IMR-90 (cell line): ENCODE measurements around the gene FOXO1. TPM values are rescaled to one million over a fixed set of nuclear protein-coding genes. Genes with fewer than 3 reads are reported as not detected.

Experiments used
- ATAC-seq: fragments of 200-7000 bp; cut with Tn5 transposase; 2 replicates; pipeline ENCODE4 v1.9.1; 2020; ENCODE audit warnings: low read depth, mild to moderate bottlenecking, moderate library complexity
- BruUV-seq: library from RNA; stranded (reverse); fragments of 400-500 nt; replicated peaks from 2 replicates; lab custom pipeline; 2021; lab: Mats Ljungman, UMichigan
- CTCF ChIA-PET: fragments of 300-600 bp; formaldehyde crosslinking; extraction: SDS; loops from one replicate; lab custom pipeline; 2021; ENCODE audit warnings: antibody characterized with exemption; lab: Yijun Ruan, JAX
- POLR2A ChIA-PET: fragments of 300-600 bp; sonication (Branson Sonifier 250); formaldehyde crosslinking; loops from one replicate; lab custom pipeline; 2022; ENCODE audit warnings: antibody characterized with exemption; ENCODE audit not compliant: unreplicated experiment; lab: Charles Lee
- DNase-seq: peaks from one replicate; pipeline ENCODE4 v3.0.0; 2013
- H2AFZ ChIP-seq: replicated peaks from 2 replicates; pipeline ENCODE3; 2013; ENCODE audit warnings: low read length, mild to moderate bottlenecking; ENCODE audit not compliant: poor library complexity
- H2AK5ac ChIP-seq: 2 replicates; pipeline ENCODE4 v1.6.1; 2013; ENCODE audit warnings: low read depth, low read length, inconsistent platforms
- H2AK9ac ChIP-seq: replicated peaks from 2 replicates; pipeline ENCODE3; 2013; ENCODE audit warnings: mild to moderate bottlenecking, low read depth, low read length, moderate library complexity; ENCODE audit not compliant: poor library complexity
- H2BK120ac ChIP-seq: 2 replicates; pipeline ENCODE4 v1.6.1; 2013; ENCODE audit warnings: low read depth, low read length, inconsistent platforms
- H2BK15ac ChIP-seq: 3 replicates; pipeline ENCODE4 v1.6.1; 2013; ENCODE audit warnings: low read depth, low read length, inconsistent platforms
- H2BK20ac ChIP-seq: 2 replicates; pipeline ENCODE4 v1.6.1; 2013; ENCODE audit warnings: low read depth, mild to moderate bottlenecking, inconsistent platforms, low read length, moderate library complexity
- H2BK5ac ChIP-seq: 2 replicates; pipeline ENCODE4 v1.6.1; 2013; ENCODE audit warnings: mild to moderate bottlenecking, low read depth, low read length, inconsistent platforms; ENCODE audit not compliant: poor library complexity, severe bottlenecking
- H3K14ac ChIP-seq: replicated peaks from 2 replicates; pipeline ENCODE4 v1.6.1; 2013; ENCODE audit warnings: low read depth, low read length, inconsistent platforms
- H3K18ac ChIP-seq: 2 replicates; pipeline ENCODE4 v1.6.1; 2013; ENCODE audit warnings: low read depth, low read length, control low read depth
- H3K23ac ChIP-seq: 2 replicates; pipeline ENCODE4 v1.6.1; 2013; ENCODE audit warnings: low read depth, low read length, inconsistent platforms
- H3K27ac ChIP-seq: 2 replicates; pipeline ENCODE4 v1.5.1; 2013; ENCODE audit warnings: mild to moderate bottlenecking, control low read depth, low read length; ENCODE audit not compliant: insufficient read depth
- H3K27me3 ChIP-seq: 2 replicates; pipeline ENCODE4 v1.6.1; 2013; ENCODE audit warnings: low read length; ENCODE audit not compliant: control insufficient read depth, insufficient read depth
- H3K36me3 ChIP-seq: 2 replicates; pipeline ENCODE4 v1.6.1; 2013; ENCODE audit warnings: low read length, mixed read lengths; ENCODE audit not compliant: control insufficient read depth, insufficient read depth
- H3K4ac ChIP-seq: 2 replicates; pipeline ENCODE4 v1.6.1; 2013; ENCODE audit warnings: low read depth, low read length, inconsistent platforms
- H3K4me1 ChIP-seq: 2 replicates; pipeline ENCODE4 v1.6.1; 2013; ENCODE audit warnings: low read length, mixed read lengths; ENCODE audit not compliant: control insufficient read depth, insufficient read depth
- H3K4me2 ChIP-seq: 2 replicates; pipeline ENCODE4 v1.6.1; 2013; ENCODE audit warnings: low read depth, mild to moderate bottlenecking, control low read depth, low read length, moderate library complexity
- H3K4me3 ChIP-seq: 2 replicates; pipeline ENCODE4 v1.5.1; 2013; ENCODE audit warnings: low read depth, mild to moderate bottlenecking, control low read depth, low read length, moderate library complexity; ENCODE audit not compliant: insufficient read depth
- H3K56ac ChIP-seq: 2 replicates; pipeline ENCODE4 v1.6.1; 2013; ENCODE audit warnings: low read length, inconsistent platforms; ENCODE audit not compliant: insufficient read depth; ENCODE audit errors: extremely low read depth
- H3K79me1 ChIP-seq, 2 experiments: 2 replicates each; pipeline ENCODE4 v1.6.1; 2013; ENCODE audit warnings: low read length in 2 of 2, inconsistent platforms in 1 of 2, low read depth in 1 of 2
- H3K9ac ChIP-seq: 2 replicates; pipeline ENCODE4 v1.6.1; 2013; ENCODE audit warnings: low read depth, low read length, control low read depth
- H3K9me1 ChIP-seq: 2 replicates; pipeline ENCODE4 v1.6.1; 2013; ENCODE audit warnings: low read length, inconsistent platforms; ENCODE audit not compliant: insufficient read depth
- H3K9me3 ChIP-seq: 2 replicates; pipeline ENCODE4 v1.6.1; 2013; ENCODE audit warnings: low read length; ENCODE audit not compliant: control insufficient read depth, insufficient read depth
- H4K20me1 ChIP-seq: 2 replicates; pipeline ENCODE4 v1.6.1; 2013; ENCODE audit warnings: low read length, inconsistent platforms; ENCODE audit not compliant: insufficient read depth
- H4K5ac ChIP-seq: 2 replicates; pipeline ENCODE4 v1.6.1; 2013; ENCODE audit warnings: mild to moderate bottlenecking, low read depth, low read length, control low read depth
- H4K8ac ChIP-seq, 2 experiments: 2 replicates each; pipeline ENCODE4 v1.6.1; 2013; ENCODE audit warnings: low read depth in 2 of 2, low read length in 2 of 2, control low read depth in 1 of 2, inconsistent platforms in 1 of 2
- H4K91ac ChIP-seq: 2 replicates; pipeline ENCODE4 v1.6.1; 2013; ENCODE audit warnings: low read depth, low read length, inconsistent platforms; ENCODE audit not compliant: insufficient read depth
- BHLHE40 ChIP-seq: fragments of 150-350 bp; IDR thresholded peaks from 2 replicates; pipeline ENCODE4 v1.6.1; 2016; ENCODE audit warnings: mild to moderate bottlenecking, low read depth, low read length
- CEBPB ChIP-seq: IDR thresholded peaks from 2 replicates; pipeline ENCODE4 v1.6.1; 2012; ENCODE audit warnings: low read depth, low read length, improper control_type of control experiment
- CHD1 ChIP-seq: IDR thresholded peaks from 2 replicates; pipeline ENCODE4 v1.6.1; 2012; ENCODE audit warnings: low read depth, low read length, improper control_type of control experiment
- CTCF ChIP-seq: conservative IDR thresholded peaks from 2 replicates; pipeline ENCODE4 v1.5.1; 2012; ENCODE audit warnings: mild to moderate bottlenecking, low read depth, low read length, improper control_type of control experiment
- FOS ChIP-seq: fragments of 150-350 bp; IDR thresholded peaks from 2 replicates; pipeline ENCODE4 v1.6.1; 2016; ENCODE audit warnings: low read depth, low read length
- MAFK ChIP-seq: IDR thresholded peaks from 2 replicates; pipeline ENCODE4 v1.6.1; 2012; ENCODE audit warnings: low read depth, low read length, improper control_type of control experiment
- MXI1 ChIP-seq: IDR thresholded peaks from 2 replicates; pipeline ENCODE4 v1.6.1; 2012; ENCODE audit warnings: low read depth, mild to moderate bottlenecking, low read length, moderate library complexity, borderline replicate concordance
- NFE2L2 ChIP-seq: fragments of 150-350 bp; IDR thresholded peaks from 2 replicates; pipeline ENCODE4 v1.6.1; 2016; ENCODE audit warnings: low read depth, mild to moderate bottlenecking, low read length
- RAD21 ChIP-seq: IDR thresholded peaks from 2 replicates; pipeline ENCODE4 v1.6.1; 2012; ENCODE audit warnings: low read length, improper control_type of control experiment
- RCOR1 ChIP-seq: IDR thresholded peaks from 2 replicates; pipeline ENCODE4 v1.6.1; 2012; ENCODE audit warnings: mild to moderate bottlenecking, low read length, improper control_type of control experiment; ENCODE audit not compliant: insufficient replicate concordance
- RFX5 ChIP-seq: IDR thresholded peaks from 2 replicates; pipeline ENCODE4 v1.8.0; 2012; ENCODE audit warnings: low read depth, mild to moderate bottlenecking, low read length, moderate library complexity
- SMC3 ChIP-seq: fragments of 150-350 bp; IDR thresholded peaks from 2 replicates; pipeline ENCODE4 v1.6.1; 2016; ENCODE audit warnings: low read depth, mild to moderate bottlenecking, antibody characterized with exemption, low read length, moderate library complexity
- WGBS, 2 experiments: methylation state at CpG; one replicate each; pipeline versions ENCODE4 v1.1.5 to v1.1.7; 2013; ENCODE audit warnings: missing lambda C conversion rate in 2 of 2; ENCODE audit not compliant: insufficient read length in 1 of 2; ENCODE audit errors: extremely low coverage in 2 of 2; 5-methylcytosine and 5-hydroxymethylcytosine counted together
- dilution Hi-C: fragments of 300-500 bp; cut with HindIII; formaldehyde crosslinking; loops from one replicate; pipeline ENCODE4 v1.14.3; 2018; ENCODE audit warnings: low sequenced_read_pairs; ENCODE audit not compliant: unreplicated experiment
- in situ Hi-C: fragments of 300-500 bp; cut with MboI; formaldehyde crosslinking; loops from 3 replicates; pipeline ENCODE4 v1.14.3; 2019; ENCODE audit warnings: low sequenced_read_pairs, inconsistent platforms, mixed read lengths
- intact Hi-C: fragments of 100-400 bp; cut with micrococcal nuclease; formaldehyde crosslinking; loops from 2 replicates; pipeline ENCODE4 v1.10.0; 2022
- polyA plus RNA-seq, 3 experiments: library from polyadenylated mRNA; depleted of rRNA; stranded (reverse); fragments of >200 nt; gene quantifications; 2 replicates each; pipeline ENCODE4 v1.2.3, GENCODE V29; 2012; ENCODE audit warnings: low replicate concordance in 1 of 3
- total RNA-seq: library from RNA; depleted of rRNA; stranded (reverse); fragments of >200 nt; gene quantifications from 2 replicates; pipeline ENCODE4 v1.2.3, GENCODE V29; 2012
- TF ChIP-seq, protein P1 (sequence below): fragments of 150-350 bp; IDR thresholded peaks from 2 replicates; pipeline ENCODE4 v1.6.1; 2016; ENCODE audit warnings: low read depth, mild to moderate bottlenecking, low read length, moderate library complexity, borderline replicate concordance
- TF ChIP-seq, protein P2 (sequence below): fragments of 150-350 bp; IDR thresholded peaks from 2 replicates; pipeline ENCODE4 v1.6.1; 2017; ENCODE audit warnings: mild to moderate bottlenecking, antibody characterized with exemption, low read length, low read depth

The FOXO1 gene
- total and polyA plus RNA-seq, 2 of the 4 experiments (the other 2 are of a cell fraction): 0.12 to 0.18 TPM

GRCh38 chr13:40657951-40658350 is 8.5 kb downstream of the FOXO1 start:
- Histone ChIP-seq H4K91ac (no peak overlapping the region), H3K9me1 (no peaks in the 10 kb centered on the region), H4K20me1 (no peaks in the 10 kb centered on the region), H3K4me2 (no peak overlapping the region), H3K79me1 (no peaks in the 10 kb centered on the region), H3K23ac (no peak overlapping the region), H2BK20ac (no peak overlapping the region), H3K9ac (no peak overlapping the region), H3K18ac (no peak overlapping the region), H2AK5ac (no peak overlapping the region), H2BK120ac (no peak overlapping the region), H3K27ac (no peak overlapping the region), H3K4me1 (no peaks in the 10 kb centered on the region), H2AK9ac (no peak overlapping the region), H2BK15ac (no peak overlapping the region), H3K4ac (no peak overlapping the region), H3K27me3 (peaks cover 5% of the 10 kb centered on the region), H3K4me3 (no peak overlapping the region), H3K9me3 (no peaks in the 10 kb centered on the region), H3K36me3 (no peaks in the 10 kb centered on the region), H4K8ac (no peak overlapping the region), H2BK5ac (no peak overlapping the region), H3K56ac (no peak overlapping the region), H3K14ac (no peak overlapping the region), H4K5ac (no peak overlapping the region), H2AFZ (no peak overlapping the region)
- DNase-seq (no peak), ATAC-seq (no peak)
- WGBS, 2 experiments: 33% methylated on average over 1 of the region's 4 CpGs; no CpG with 5 or more reads in 1 of the 2 experiments
- dilution Hi-C loops: no loop called here
- in situ Hi-C loops: no loop called here
- ChIA-PET POLR2A (no interaction called here), CTCF (no interaction called here)
- TF ChIP-seq CEBPB (no peak), NFE2L2 (no peak), CTCF (no peak), FOS (no peak), RCOR1 (no peak), BHLHE40 (no peak), SMC3 (no peak), MXI1 (no peak), MAFK (no peak), RFX5 (no peak), RAD21 (no peak), CHD1 (no peak)
- TF ChIP-seq, protein P1, sequence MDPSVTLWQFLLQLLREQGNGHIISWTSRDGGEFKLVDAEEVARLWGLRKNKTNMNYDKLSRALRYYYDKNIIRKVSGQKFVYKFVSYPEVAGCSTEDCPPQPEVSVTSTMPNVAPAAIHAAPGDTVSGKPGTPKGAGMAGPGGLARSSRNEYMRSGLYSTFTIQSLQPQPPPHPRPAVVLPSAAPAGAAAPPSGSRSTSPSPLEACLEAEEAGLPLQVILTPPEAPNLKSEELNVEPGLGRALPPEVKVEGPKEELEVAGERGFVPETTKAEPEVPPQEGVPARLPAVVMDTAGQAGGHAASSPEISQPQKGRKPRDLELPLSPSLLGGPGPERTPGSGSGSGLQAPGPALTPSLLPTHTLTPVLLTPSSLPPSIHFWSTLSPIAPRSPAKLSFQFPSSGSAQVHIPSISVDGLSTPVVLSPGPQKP: no peak
- TF ChIP-seq, protein P2, sequence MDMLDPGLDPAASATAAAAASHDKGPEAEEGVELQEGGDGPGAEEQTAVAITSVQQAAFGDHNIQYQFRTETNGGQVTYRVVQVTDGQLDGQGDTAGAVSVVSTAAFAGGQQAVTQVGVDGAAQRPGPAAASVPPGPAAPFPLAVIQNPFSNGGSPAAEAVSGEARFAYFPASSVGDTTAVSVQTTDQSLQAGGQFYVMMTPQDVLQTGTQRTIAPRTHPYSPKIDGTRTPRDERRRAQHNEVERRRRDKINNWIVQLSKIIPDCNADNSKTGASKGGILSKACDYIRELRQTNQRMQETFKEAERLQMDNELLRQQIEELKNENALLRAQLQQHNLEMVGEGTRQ: no peak
- BruUV-seq: no TSS peak
- intact Hi-C loops: no loop called here
